Ovary (tissue), 3 donors: Measurements from ENCODE around the gene TUB.

Source experiments
- CTCF ChIP-seq, 3 donors: fragments of 450-650 bp in 2 of 3; fragments of 200-600 bp in 1 of 3; IDR thresholded peaks; one replicate each; pipeline versions ENCODE4 v1.5.1 to v1.8.0; 2016 to 2022; ENCODE audit warnings: antibody characterized with exemption in 3 of 3, mild to moderate bottlenecking in 1 of 3
- POLR2A ChIP-seq: fragments of 450-650 bp; IDR thresholded peaks from one replicate; pipeline ENCODE4 v1.6.1; 2017; ENCODE audit warnings: antibody characterized with exemption, mild to moderate bottlenecking, moderate library complexity
- donor health status: DM: no; HTN: no; CAD: no.

GRCh38 chr11:8081591-8082250 is 710 bp downstream of the TUB start:
- TF ChIP-seq CTCF (IDR thresholded peaks at IDR 0.05) (no peak), POLR2A (no peak)
